Endodermal cell (in vitro differentiated cells): Measurements from ENCODE around the gene PPFIA4. TPM values are rescaled to one million over a fixed set of nuclear protein-coding genes. Genes with fewer than 3 reads are reported as not detected.
A peak's percentile ranks its signal among the peaks of the same experiment; 100 is the strongest.

Source experiments
- DNase-seq: peaks from one replicate; pipeline ENCODE4 v3.0.0-alpha.2; 2017
- H3K27ac ChIP-seq: 2 replicates; pipeline ENCODE4 v1.5.1; 2013; ENCODE audit warnings: mild to moderate bottlenecking, low read depth, low read length, moderate library complexity
- H3K27me3 ChIP-seq: 2 replicates; pipeline ENCODE4 v1.6.1; 2013; ENCODE audit warnings: mild to moderate bottlenecking, low read length, moderate library complexity; ENCODE audit not compliant: insufficient read depth, control insufficient read depth, poor library complexity, severe bottlenecking
- H3K36me3 ChIP-seq: 2 replicates; pipeline ENCODE4 v1.7.0; 2013; ENCODE audit warnings: mild to moderate bottlenecking, low read length, moderate library complexity; ENCODE audit not compliant: control insufficient read depth, insufficient read depth
- H3K4me1 ChIP-seq: one replicate; pipeline ENCODE4 v1.7.0; 2013; ENCODE audit warnings: low read length; ENCODE audit not compliant: control insufficient read depth, insufficient read depth
- H3K4me3 ChIP-seq: 2 replicates; pipeline ENCODE4 v1.5.1; 2013; ENCODE audit warnings: mild to moderate bottlenecking, low read length, moderate library complexity
- H3K9ac ChIP-seq: 2 replicates; pipeline ENCODE4 v1.6.1; 2013; ENCODE audit warnings: mild to moderate bottlenecking, low read length, moderate library complexity; ENCODE audit not compliant: poor library complexity, severe bottlenecking; ENCODE audit errors: extremely low read depth
- H3K9me3 ChIP-seq: 2 replicates; pipeline ENCODE4 v1.6.1; 2013; ENCODE audit warnings: mild to moderate bottlenecking, low read length, moderate library complexity; ENCODE audit not compliant: control insufficient read depth
- H3K27ac Mint-ChIP-seq: 2 replicates; pipeline ENCODE4 v1.8.0; 2020; ENCODE audit warnings: mixed read lengths
- H3K27me3 Mint-ChIP-seq: 2 replicates; pipeline ENCODE4 v1.8.0; 2021; ENCODE audit warnings: mild to moderate bottlenecking, mixed read lengths; ENCODE audit not compliant: insufficient read depth
- H3K36me3 Mint-ChIP-seq: 2 replicates; pipeline ENCODE4 v1.8.0; 2020; ENCODE audit warnings: low read depth, mixed read lengths
- H3K4me1 Mint-ChIP-seq: 2 replicates; pipeline ENCODE4 v1.8.0; 2020; ENCODE audit warnings: mixed read lengths
- H3K4me3 Mint-ChIP-seq: 2 replicates; pipeline ENCODE4 v1.8.0; 2020; ENCODE audit warnings: mild to moderate bottlenecking, moderate library complexity, mixed read lengths
- H3K9me3 Mint-ChIP-seq: 2 replicates; pipeline ENCODE4 v1.8.0; 2020; ENCODE audit warnings: mild to moderate bottlenecking, mixed read lengths
- WGBS, 2 experiments: methylation state at CpG; one replicate each; pipeline versions ENCODE4 v1.1.5 to v1.1.7; 2013; ENCODE audit warnings: missing lambda C conversion rate in 2 of 2, mixed read lengths in 1 of 2; ENCODE audit not compliant: insufficient coverage in 1 of 2, insufficient read length in 1 of 2; 5-methylcytosine and 5-hydroxymethylcytosine counted together
- total RNA-seq, 2 donors: library from RNA; stranded (reverse); fragmentation: NEBNext Ultra II Directional in 1 of 2; extraction: Animal tissue kit (Norgen Biotek cat#: 25700) in 1 of 2; gene quantifications; 2 replicates in 1 of 2; 3 replicates in 1 of 2; pipeline ENCODE4 v1.2.1, GENCODE V29; 2021
- TF ChIP-seq, protein P1 (sequence below): fragments of 200-600 bp; sonication (generic); conservative IDR thresholded peaks from 2 replicates; pipeline ENCODE4 v1.5.0; 2021; ENCODE audit warnings: antibody characterized with exemption, mild to moderate bottlenecking

Gene PPFIA4
- total RNA-seq, 2 donors from 2014 or later: 8.4 to 12.1 TPM

- no peak overlapping the region for H3K4me3 Mint-ChIP-seq
- H3K27me3 Mint-ChIP-seq: peaks cover 2% of the 10 kb centered on the region
- H3K36me3 ChIP-seq: peaks cover 5% of the 10 kb centered on the region
- WGBS, 2 experiments: 83 to 88% methylated on average over 2 to 4 of the region's 5 CpGs
- peaks cover 6% of the 10 kb centered on the region for H3K4me1 Mint-ChIP-seq
- H3K9me3 ChIP-seq: no peaks in the 10 kb centered on the region
- TF ChIP-seq, protein P1, sequence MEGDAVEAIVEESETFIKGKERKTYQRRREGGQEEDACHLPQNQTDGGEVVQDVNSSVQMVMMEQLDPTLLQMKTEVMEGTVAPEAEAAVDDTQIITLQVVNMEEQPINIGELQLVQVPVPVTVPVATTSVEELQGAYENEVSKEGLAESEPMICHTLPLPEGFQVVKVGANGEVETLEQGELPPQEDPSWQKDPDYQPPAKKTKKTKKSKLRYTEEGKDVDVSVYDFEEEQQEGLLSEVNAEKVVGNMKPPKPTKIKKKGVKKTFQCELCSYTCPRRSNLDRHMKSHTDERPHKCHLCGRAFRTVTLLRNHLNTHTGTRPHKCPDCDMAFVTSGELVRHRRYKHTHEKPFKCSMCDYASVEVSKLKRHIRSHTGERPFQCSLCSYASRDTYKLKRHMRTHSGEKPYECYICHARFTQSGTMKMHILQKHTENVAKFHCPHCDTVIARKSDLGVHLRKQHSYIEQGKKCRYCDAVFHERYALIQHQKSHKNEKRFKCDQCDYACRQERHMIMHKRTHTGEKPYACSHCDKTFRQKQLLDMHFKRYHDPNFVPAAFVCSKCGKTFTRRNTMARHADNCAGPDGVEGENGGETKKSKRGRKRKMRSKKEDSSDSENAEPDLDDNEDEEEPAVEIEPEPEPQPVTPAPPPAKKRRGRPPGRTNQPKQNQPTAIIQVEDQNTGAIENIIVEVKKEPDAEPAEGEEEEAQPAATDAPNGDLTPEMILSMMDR: no peak
- H3K9ac ChIP-seq: no peak overlapping the region
- no peak overlapping the region for H3K4me3 ChIP-seq
- no peak overlapping the region for H3K27ac ChIP-seq
- no peak for DNase-seq
- H3K27me3 ChIP-seq: no peaks in the 10 kb centered on the region
- H3K4me1 ChIP-seq: no peaks in the 10 kb centered on the region
- no peak overlapping the region for H3K27ac Mint-ChIP-seq
- no peaks in the 10 kb centered on the region for H3K36me3 Mint-ChIP-seq
- H3K9me3 Mint-ChIP-seq: no peaks in the 10 kb centered on the region
Measured at GRCh38 chr1:203054642-203055041, 28.4 kb downstream of the PPFIA4 start.

GRCh38 chr1:203055161-203055799, 29.0 kb downstream of the PPFIA4 start:
- no peaks in the 10 kb centered on the region for H3K4me1 ChIP-seq
- no peaks in the 10 kb centered on the region for H3K27me3 ChIP-seq
- H3K9me3 Mint-ChIP-seq: no peaks in the 10 kb centered on the region
- peaks cover 6% of the 10 kb centered on the region for H3K4me1 Mint-ChIP-seq
- peak; percentile 86 for DNase-seq
- no peak overlapping the region for H3K4me3 Mint-ChIP-seq
- TF ChIP-seq, protein P1: peak; percentile 73
- WGBS, 2 experiments: 85 to 87% methylated on average over 7 to 24 of the region's 24 CpGs
- H3K36me3 ChIP-seq: peaks cover 5% of the 10 kb centered on the region
- H3K9ac ChIP-seq: no peak overlapping the region
- H3K27ac Mint-ChIP-seq: no peak overlapping the region
- H3K4me3 ChIP-seq: no peak overlapping the region
- H3K27me3 Mint-ChIP-seq: peaks cover 2% of the 10 kb centered on the region
- no peak overlapping the region for H3K27ac ChIP-seq
- peaks cover 5% of the 10 kb centered on the region for H3K36me3 Mint-ChIP-seq
- peaks cover under 1% of the 10 kb centered on the region for H3K9me3 ChIP-seq

DNA sequence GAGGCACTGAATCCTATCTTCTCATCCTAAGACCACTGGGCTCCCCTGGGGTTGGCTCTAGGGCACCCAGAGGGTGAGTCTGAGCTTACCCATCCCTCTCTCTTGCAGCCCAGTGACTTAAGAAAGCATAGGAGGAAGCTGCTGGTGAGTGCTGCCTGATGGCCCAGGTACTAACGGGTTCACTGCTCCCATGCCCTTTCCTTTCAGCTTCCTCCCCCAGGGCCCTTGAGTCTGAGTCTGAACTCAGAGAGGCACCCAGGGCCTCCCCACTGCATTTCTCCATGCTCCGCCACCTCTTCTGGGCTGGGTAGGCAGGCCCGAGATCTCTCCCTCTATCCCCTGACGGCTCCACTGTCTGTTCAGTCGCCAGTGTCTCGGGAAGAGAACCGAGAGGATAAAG, 29.7 kb downstream of the PPFIA4 start:
- no peak for DNase-seq
- no peaks in the 10 kb centered on the region for H3K4me1 ChIP-seq
- Mint-ChIP-seq H3K4me1 (peaks cover 6% of the 10 kb centered on the region), H3K9me3 (peaks cover 5% of the 10 kb centered on the region), H3K4me3 (no peak overlapping the region), H3K27ac (no peak overlapping the region), H3K27me3 (peaks cover 2% of the 10 kb centered on the region), H3K36me3 (peaks cover 11% of the 10 kb centered on the region)
- H3K9me3 ChIP-seq: peaks cover 8% of the 10 kb centered on the region
- H3K9ac ChIP-seq: no peak overlapping the region
- no peaks in the 10 kb centered on the region for H3K27me3 ChIP-seq
- TF ChIP-seq, protein P1: no peak
- H3K27ac ChIP-seq: no peak overlapping the region
- WGBS, 2 experiments: 92 to 93% methylated on average over 3 to 7 of the region's 7 CpGs
- H3K36me3 ChIP-seq: peaks cover 11% of the 10 kb centered on the region
- H3K4me3 ChIP-seq: no peak overlapping the region
